Fibroblast of mammary gland (primary cell): Measurements from ENCODE around the gene CACNA2D2.

Experiments
- DNase-seq: peaks from one replicate; pipeline ENCODE4 v3.0.0-alpha.2; 2010; ENCODE audit warnings: low read depth
- H3K4me3 ChIP-seq: 2 replicates; pipeline ENCODE4 v1.5.1; 2011; ENCODE audit warnings: low read depth, mild to moderate bottlenecking, low read length, moderate library complexity; ENCODE audit not compliant: control insufficient read depth
- CTCF ChIP-seq: conservative IDR thresholded peaks from 2 replicates; pipeline ENCODE4 v1.5.1; 2011; ENCODE audit warnings: low read depth, low read length, inconsistent platforms; ENCODE audit not compliant: control insufficient read depth, insufficient read depth

Gene CACNA2D2

GRCh38 chr3:50435371-50436113 is 67.9 kb downstream of the CACNA2D2 start:
- no peak for TF ChIP-seq CTCF
- H3K4me3 ChIP-seq, result no peak overlapping the region
- no peak for DNase-seq

- DNase-seq, result no peak
- no peak overlapping the region for H3K4me3 ChIP-seq
- TF ChIP-seq CTCF, result no peak
Observed at GRCh38 chr3:50433954-50434353, 69.5 kb downstream of the CACNA2D2 start.

- no peak for TF ChIP-seq CTCF
- no peak overlapping the region for H3K4me3 ChIP-seq
- DNase-seq, result no peak
Observed at GRCh38 chr3:50430950-50431435, 72.4 kb downstream of the CACNA2D2 start.

- no peak overlapping the region for H3K4me3 ChIP-seq
- no peak for DNase-seq
- no peak for TF ChIP-seq CTCF
Observed at GRCh38 chr3:50430191-50430590, 73.2 kb downstream of the CACNA2D2 start.

GRCh38 chr3:50428007-50428633 is 75.3 kb downstream of the CACNA2D2 start:
- no peak for DNase-seq
- H3K4me3 ChIP-seq, result no peak overlapping the region
- TF ChIP-seq CTCF, result no peak

- no peak overlapping the region for H3K4me3 ChIP-seq
- DNase-seq, result no peak
- no peak for TF ChIP-seq CTCF
Observed at GRCh38 chr3:50427217-50427616, 76.2 kb downstream of the CACNA2D2 start.
